Measurements from ENCODE around the gene LPIN2. TPM values are rescaled to one million over a fixed set of nuclear protein-coding genes. Genes with fewer than 3 reads are reported as not detected.
"Not testable (repeated sequence)": the region's sequence is repeated elsewhere in the genome, so short reads cannot be mapped to it uniquely, and the experiment has no call there.

The LPIN2 gene
- total RNA-seq, 4 donors from 2014 or later: 7.4 to 53.0 (median 29.5) TPM

DNA sequence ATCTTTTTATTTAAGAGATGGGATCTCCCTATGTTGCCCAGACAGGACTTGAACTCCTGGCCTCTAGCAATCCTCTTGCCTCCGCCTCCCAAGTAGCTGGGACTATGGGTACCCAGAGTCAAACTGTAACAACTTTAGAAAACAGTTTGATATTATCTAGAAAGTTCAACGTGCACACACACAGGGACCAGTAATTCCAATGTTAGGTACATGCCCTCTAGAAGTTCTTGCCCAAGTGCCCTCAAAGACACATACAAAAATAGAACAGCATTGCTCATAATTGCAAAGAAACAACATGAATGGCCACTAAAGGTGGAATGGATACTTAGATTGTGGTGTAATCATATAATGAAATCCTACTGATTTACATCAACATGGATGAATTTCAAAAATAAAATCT, 12.6 kb upstream of the LPIN2 start:
- no peak for TF ChIP-seq POLR2A (IDR thresholded peaks at IDR 0.05)
- TF ChIP-seq, protein P1, sequence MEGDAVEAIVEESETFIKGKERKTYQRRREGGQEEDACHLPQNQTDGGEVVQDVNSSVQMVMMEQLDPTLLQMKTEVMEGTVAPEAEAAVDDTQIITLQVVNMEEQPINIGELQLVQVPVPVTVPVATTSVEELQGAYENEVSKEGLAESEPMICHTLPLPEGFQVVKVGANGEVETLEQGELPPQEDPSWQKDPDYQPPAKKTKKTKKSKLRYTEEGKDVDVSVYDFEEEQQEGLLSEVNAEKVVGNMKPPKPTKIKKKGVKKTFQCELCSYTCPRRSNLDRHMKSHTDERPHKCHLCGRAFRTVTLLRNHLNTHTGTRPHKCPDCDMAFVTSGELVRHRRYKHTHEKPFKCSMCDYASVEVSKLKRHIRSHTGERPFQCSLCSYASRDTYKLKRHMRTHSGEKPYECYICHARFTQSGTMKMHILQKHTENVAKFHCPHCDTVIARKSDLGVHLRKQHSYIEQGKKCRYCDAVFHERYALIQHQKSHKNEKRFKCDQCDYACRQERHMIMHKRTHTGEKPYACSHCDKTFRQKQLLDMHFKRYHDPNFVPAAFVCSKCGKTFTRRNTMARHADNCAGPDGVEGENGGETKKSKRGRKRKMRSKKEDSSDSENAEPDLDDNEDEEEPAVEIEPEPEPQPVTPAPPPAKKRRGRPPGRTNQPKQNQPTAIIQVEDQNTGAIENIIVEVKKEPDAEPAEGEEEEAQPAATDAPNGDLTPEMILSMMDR (IDR thresholded peaks at IDR 0.05): no peak
- Histone ChIP-seq H3K4me1 (peaks cover 0 to 9% of the 10 kb centered on the region in 2 donors), H3K4me3 (no peak overlapping the region), H3K36me3 (no peaks in the 10 kb centered on the region), H3K27ac (no peak overlapping the region), H3K9me3 (no peaks in the 10 kb centered on the region), H3K27me3 (no peaks in the 10 kb centered on the region)
- intact Hi-C loops (cut with DNase I; ENCODE audit: low total_unique reads): no loop called here
- no peak for DNase-seq

DNA sequence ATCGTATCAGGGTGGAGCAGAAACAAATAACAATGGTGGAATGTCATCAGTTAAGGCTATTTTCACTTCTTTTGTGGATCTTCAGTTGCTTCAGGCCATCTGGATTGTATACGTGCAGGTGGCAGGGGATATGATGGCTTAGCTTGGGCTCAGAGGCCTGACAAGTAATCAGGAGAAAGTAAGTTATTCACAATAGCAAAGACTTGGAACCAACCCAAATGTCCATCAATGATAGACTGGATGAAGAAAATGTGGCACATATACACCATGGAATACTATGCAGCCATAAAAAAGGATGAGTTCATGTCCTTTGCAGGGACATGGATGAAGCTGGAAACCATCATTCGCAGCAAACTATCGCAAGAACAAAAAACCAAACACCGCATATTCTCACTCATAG, 10.7 kb upstream of the LPIN2 start:
- H3K4me1 ChIP-seq; intact Hi-C loops (cut with DNase I; ENCODE audit: low total_unique reads); H3K36me3 ChIP-seq; H3K4me3 ChIP-seq; DNase-seq; H3K9me3 ChIP-seq; H3K27ac ChIP-seq; H3K27me3 ChIP-seq: not testable (repeated sequence)

DNA sequence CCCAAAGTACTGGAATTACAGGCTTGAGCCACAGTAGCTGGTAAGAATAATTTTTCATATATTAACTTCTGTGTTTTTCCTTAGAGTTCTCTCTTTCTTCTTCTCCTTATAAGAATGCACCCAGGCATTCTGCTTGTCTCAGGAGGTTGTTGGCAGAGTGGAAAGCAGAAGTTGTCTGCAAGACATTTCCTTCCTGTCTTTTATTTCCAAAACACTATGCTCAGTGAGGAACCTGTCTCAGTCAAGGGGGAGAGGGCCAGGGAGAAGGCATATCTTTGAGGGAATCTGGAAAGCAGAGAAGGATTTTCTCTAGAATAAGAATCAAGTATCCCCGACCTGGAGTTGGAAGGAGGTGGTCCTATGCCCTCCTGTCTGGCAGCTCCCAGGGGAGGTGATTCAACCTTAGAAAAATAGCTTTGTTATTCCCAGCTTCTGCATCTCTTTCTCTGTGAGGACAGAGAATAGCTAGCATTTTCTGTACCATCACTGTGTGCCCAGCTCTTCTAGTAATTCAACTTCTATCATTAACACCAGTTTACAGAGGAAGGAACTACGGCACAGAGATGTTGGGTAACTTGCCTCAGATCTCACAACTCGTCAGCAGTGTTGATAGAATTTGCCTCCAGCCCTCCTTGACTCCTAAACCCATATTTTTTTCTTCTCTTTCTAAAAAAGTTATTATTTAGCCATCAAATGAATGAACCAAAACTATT, 3.8 kb upstream of the LPIN2 start:
- H3K27ac ChIP-seq: peak overlapping the region; percentile 3 to 99
- intact Hi-C loops (cut with DNase I; ENCODE audit: low total_unique reads): no loop called here
- H3K36me3 ChIP-seq: no peaks in the 10 kb centered on the region
- H3K4me1 ChIP-seq: peaks cover 0 to 6% of the 10 kb centered on the region in 2 donors
- DNase-seq: no peak
- no peak overlapping the region for H3K4me3 ChIP-seq
- H3K27me3 ChIP-seq: no peaks in the 10 kb centered on the region
- H3K9me3 ChIP-seq: no peaks in the 10 kb centered on the region
- TF ChIP-seq, protein P1 (IDR thresholded peaks at IDR 0.05): no peak
- no peak for TF ChIP-seq POLR2A (IDR thresholded peaks at IDR 0.05)

DNA sequence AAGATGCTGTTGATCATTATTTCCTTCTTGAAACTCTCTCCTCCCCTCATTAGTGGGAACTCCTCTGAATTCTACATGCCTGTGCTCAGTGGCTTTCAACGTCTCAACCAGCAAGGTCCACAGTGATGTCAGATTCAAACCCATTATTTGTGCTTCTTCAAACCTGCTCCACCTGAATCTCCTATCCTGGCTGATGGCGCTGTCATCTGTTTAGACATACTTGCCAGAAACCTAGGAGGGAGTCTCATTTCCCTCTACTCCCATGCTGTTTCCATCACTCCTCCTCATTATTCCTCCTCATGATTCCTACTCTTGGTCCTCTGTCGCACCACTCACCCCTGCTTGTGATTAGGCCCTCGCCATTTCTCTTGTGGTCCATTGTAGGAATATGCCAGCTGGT, 2.9 kb upstream of the LPIN2 start:
- intact Hi-C loops (cut with DNase I; ENCODE audit: low total_unique reads): no loop called here
- H3K4me3 ChIP-seq: no peak overlapping the region
- no peaks in the 10 kb centered on the region for H3K9me3 ChIP-seq
- H3K36me3 ChIP-seq: no peaks in the 10 kb centered on the region
- H3K4me1 ChIP-seq: peaks cover 0 to 11% of the 10 kb centered on the region in 2 donors
- no peak for TF ChIP-seq POLR2A (IDR thresholded peaks at IDR 0.05)
- TF ChIP-seq, protein P1 (IDR thresholded peaks at IDR 0.05): no peak
- no peak for DNase-seq
- peak overlapping the region; percentile 77 to 99 for H3K27ac ChIP-seq
- H3K27me3 ChIP-seq: no peaks in the 10 kb centered on the region

DNA sequence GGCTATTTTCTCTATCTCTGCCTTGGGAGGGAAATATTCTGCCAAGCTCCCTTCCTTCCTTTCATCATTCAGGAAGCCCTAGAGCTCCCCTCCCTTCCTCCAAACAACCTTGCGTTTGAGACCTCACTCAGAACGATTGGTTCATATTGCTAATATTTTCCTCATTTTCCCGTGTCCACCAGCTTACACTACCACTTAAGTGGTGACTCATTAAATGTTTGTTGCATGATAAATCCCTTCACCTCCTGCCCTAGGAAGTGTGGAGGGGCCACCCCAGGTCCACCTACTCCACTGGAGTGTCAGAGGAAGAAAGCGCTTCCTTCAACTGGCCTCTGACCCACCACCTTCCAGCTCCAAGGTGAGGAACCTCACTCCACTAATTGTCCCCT, 2.3 kb upstream of the LPIN2 start:
- TF ChIP-seq, protein P1 (IDR thresholded peaks at IDR 0.05): no peak
- TF ChIP-seq POLR2A (IDR thresholded peaks at IDR 0.05): no peak
- no peak overlapping the region for H3K4me3 ChIP-seq
- no peaks in the 10 kb centered on the region for H3K36me3 ChIP-seq
- H3K27ac ChIP-seq: peak overlapping the region; percentile 77 to 99
- H3K4me1 ChIP-seq: peaks cover 0 to 11% of the 10 kb centered on the region in 2 donors
- peak in 1 of 2 donors; percentile 39 for DNase-seq
- no peaks in the 10 kb centered on the region for H3K27me3 ChIP-seq
- intact Hi-C loops (cut with DNase I; ENCODE audit: low total_unique reads): no loop called here
- no peaks in the 10 kb centered on the region for H3K9me3 ChIP-seq

Data from uterus (tissue), 4 donors.